Panc1 (cell line): ENCODE results near the gene PLXND1. TPM values are rescaled to one million over a fixed set of nuclear protein-coding genes. Genes with fewer than 3 reads are reported as not detected.
A peak's percentile ranks its signal among the peaks of the same experiment; 100 is the strongest.

ENCODE experiments used
- ATAC-seq: fragments of 200-7000 bp; cut with Tn5 transposase; 2 replicates; pipeline ENCODE4 v1.9.1; 2020; ENCODE audit warnings: mild to moderate bottlenecking, moderate library complexity
- BruUV-seq: library from RNA; stranded (reverse); fragments of 400-500 nt; replicated peaks from 2 replicates; lab custom pipeline; 2021; lab: Mats Ljungman, UMichigan
- CTCF ChIA-PET: fragments of 300-600 bp; sonication (Branson Sonifier 250); formaldehyde crosslinking; loops from one replicate; lab custom pipeline; 2022; ENCODE audit warnings: antibody characterized with exemption; lab: Charles Lee
- POLR2A ChIA-PET: fragments of 300-600 bp; sonication (Branson Sonifier 250); formaldehyde crosslinking; loops from one replicate; lab custom pipeline; 2022; ENCODE audit warnings: antibody characterized with exemption; lab: Charles Lee
- DNase-seq: peaks from one replicate; pipeline ENCODE4 v3.0.0-alpha.2; 2010; ENCODE audit warnings: low read depth, low spot score
- H3K27ac ChIP-seq: 2 replicates; pipeline ENCODE4 v1.5.1; 2011; ENCODE audit warnings: mild to moderate bottlenecking, low read length, inconsistent platforms
- H3K27me3 ChIP-seq: fragments of 200-500 bp; sonication (Bioruptor generic); 2 replicates; pipeline ENCODE4 v1.6.0; 2014; ENCODE audit warnings: low read length, inconsistent platforms; ENCODE audit not compliant: control insufficient read depth, insufficient read depth
- H3K36me3 ChIP-seq: fragments of 200-500 bp; sonication (Bioruptor generic); 2 replicates; pipeline ENCODE4 v1.5.1; 2014; ENCODE audit warnings: inconsistent platforms, mild to moderate bottlenecking, low read length, moderate library complexity; ENCODE audit not compliant: control insufficient read depth, insufficient read depth
- H3K4me1 ChIP-seq: 2 replicates; pipeline ENCODE4 v1.5.1; 2011; ENCODE audit warnings: inconsistent platforms, mild to moderate bottlenecking, low read length, moderate library complexity; ENCODE audit not compliant: control insufficient read depth, insufficient read depth
- H3K4me3 ChIP-seq, 2 experiments: 2 replicates each; pipeline ENCODE4 v1.5.1; 2011 to 2012; ENCODE audit warnings: low read depth in 2 of 2, low read length in 2 of 2, mild to moderate bottlenecking in 2 of 2, inconsistent platforms in 1 of 2, moderate library complexity in 1 of 2
- H3K9me3 ChIP-seq: fragments of 200-500 bp; sonication (Bioruptor generic); 2 replicates; pipeline ENCODE4 v1.5.1; 2014; ENCODE audit warnings: low read depth, mild to moderate bottlenecking, inconsistent platforms, low read length, moderate library complexity; ENCODE audit not compliant: control insufficient read depth, insufficient read depth
- POLR2AphosphoS5 ChIP-seq: IDR thresholded peaks from 2 replicates; pipeline ENCODE4 v1.6.1; 2012; ENCODE audit warnings: mild to moderate bottlenecking, low read depth, low read length, moderate library complexity
- SIN3A ChIP-seq: IDR thresholded peaks from 2 replicates; pipeline ENCODE4 v1.6.1; 2012; ENCODE audit warnings: low read depth, mild to moderate bottlenecking, low read length, moderate library complexity, borderline replicate concordance; ENCODE audit not compliant: insufficient read depth
- TCF7L2 ChIP-seq: IDR thresholded peaks from 2 replicates; pipeline ENCODE4 v1.6.1; 2011; ENCODE audit warnings: mild to moderate bottlenecking, low read depth, low read length, inconsistent platforms
- in situ Hi-C: cut with HindIII; loops from 2 replicates; pipeline ENCODE4 v1.10.0; 2016; ENCODE audit warnings: low sequenced_read_pairs, low pct_unique_long_range_greater_than_20kb
- intact Hi-C: fragments of 100-400 bp; cut with micrococcal nuclease; formaldehyde crosslinking; loops from one replicate; pipeline ENCODE4 v1.10.0; 2022; ENCODE audit not compliant: unreplicated experiment
- total RNA-seq: library from RNA; stranded (reverse); gene quantifications from one replicate; pipeline ENCODE4 v1.2.1, GENCODE V29; 2021; ENCODE audit not compliant: unreplicated experiment
- TF ChIP-seq, protein P1 (sequence below), 2 experiments: IDR thresholded peaks; 2 replicates each; pipeline ENCODE4 v1.6.1; 2011 to 2012; ENCODE audit warnings: low read depth in 2 of 2, control low read depth in 1 of 2, low read length in 1 of 2, mild to moderate bottlenecking in 1 of 2, moderate library complexity in 1 of 2; ENCODE audit not compliant: insufficient read depth in 1 of 2
- TF ChIP-seq, protein P2 (sequence below): fragments of 450-650 bp; IDR thresholded peaks from 2 replicates; pipeline ENCODE4 v1.5.1; 2017; ENCODE audit warnings: mild to moderate bottlenecking

The PLXND1 gene
- total RNA-seq, 1 experiment from 2014 or later = 248 TPM

DNA sequence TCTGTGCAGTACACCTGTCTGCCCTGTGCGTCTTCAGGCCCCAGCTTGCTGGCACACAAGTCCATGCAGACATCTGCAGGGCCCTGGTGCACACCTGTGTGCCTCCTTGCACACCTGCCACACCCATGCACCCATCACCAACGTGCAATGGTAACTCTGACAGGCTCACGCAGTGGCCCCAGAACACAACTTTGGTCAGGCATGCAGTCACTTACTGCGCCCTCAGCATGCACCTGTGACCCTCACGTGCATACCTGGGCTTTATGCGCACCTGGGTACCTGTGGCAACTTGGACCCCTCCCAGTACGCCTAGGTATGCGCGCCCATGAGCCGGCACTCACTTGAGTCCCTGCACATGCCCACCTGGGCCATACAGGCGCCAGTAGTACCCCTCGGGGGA is 1.7 kb downstream of the PLXND1 start:
- Histone ChIP-seq H3K36me3 (no peaks in the 10 kb centered on the region), H3K27me3 (no peaks in the 10 kb centered on the region), H3K27ac (peak overlapping the region; percentile 99; the same call in 1 of the 2 replicates), H3K9me3 (no peaks in the 10 kb centered on the region), H3K4me3 (peak overlapping the region; percentile 57 to 92), H3K4me1 (peaks cover 60% of the 10 kb centered on the region)
- CTCF ChIA-PET = interaction anchor here (1.6 kb wide), 1 partner anchor 114 kb away, joined by 7 read pairs; no protein-coding TSS in a partner anchor
- POLR2A ChIA-PET = interaction anchor here (0.6 kb wide), 1 partner anchor 8 kb away, joined by 3 read pairs; no protein-coding TSS in a partner anchor
- TF ChIP-seq, protein P1, sequence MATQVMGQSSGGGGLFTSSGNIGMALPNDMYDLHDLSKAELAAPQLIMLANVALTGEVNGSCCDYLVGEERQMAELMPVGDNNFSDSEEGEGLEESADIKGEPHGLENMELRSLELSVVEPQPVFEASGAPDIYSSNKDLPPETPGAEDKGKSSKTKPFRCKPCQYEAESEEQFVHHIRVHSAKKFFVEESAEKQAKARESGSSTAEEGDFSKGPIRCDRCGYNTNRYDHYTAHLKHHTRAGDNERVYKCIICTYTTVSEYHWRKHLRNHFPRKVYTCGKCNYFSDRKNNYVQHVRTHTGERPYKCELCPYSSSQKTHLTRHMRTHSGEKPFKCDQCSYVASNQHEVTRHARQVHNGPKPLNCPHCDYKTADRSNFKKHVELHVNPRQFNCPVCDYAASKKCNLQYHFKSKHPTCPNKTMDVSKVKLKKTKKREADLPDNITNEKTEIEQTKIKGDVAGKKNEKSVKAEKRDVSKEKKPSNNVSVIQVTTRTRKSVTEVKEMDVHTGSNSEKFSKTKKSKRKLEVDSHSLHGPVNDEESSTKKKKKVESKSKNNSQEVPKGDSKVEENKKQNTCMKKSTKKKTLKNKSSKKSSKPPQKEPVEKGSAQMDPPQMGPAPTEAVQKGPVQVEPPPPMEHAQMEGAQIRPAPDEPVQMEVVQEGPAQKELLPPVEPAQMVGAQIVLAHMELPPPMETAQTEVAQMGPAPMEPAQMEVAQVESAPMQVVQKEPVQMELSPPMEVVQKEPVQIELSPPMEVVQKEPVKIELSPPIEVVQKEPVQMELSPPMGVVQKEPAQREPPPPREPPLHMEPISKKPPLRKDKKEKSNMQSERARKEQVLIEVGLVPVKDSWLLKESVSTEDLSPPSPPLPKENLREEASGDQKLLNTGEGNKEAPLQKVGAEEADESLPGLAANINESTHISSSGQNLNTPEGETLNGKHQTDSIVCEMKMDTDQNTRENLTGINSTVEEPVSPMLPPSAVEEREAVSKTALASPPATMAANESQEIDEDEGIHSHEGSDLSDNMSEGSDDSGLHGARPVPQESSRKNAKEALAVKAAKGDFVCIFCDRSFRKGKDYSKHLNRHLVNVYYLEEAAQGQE (IDR thresholded peaks at IDR 0.05; ENCODE audit: insufficient read depth in 1 of 2, low read depth in 2 of 2, low read length in 1 of 2) = no peak
- TF ChIP-seq TCF7L2 (no peak), SIN3A (no peak), POLR2AphosphoS5 (no peak)
- TF ChIP-seq, protein P2, sequence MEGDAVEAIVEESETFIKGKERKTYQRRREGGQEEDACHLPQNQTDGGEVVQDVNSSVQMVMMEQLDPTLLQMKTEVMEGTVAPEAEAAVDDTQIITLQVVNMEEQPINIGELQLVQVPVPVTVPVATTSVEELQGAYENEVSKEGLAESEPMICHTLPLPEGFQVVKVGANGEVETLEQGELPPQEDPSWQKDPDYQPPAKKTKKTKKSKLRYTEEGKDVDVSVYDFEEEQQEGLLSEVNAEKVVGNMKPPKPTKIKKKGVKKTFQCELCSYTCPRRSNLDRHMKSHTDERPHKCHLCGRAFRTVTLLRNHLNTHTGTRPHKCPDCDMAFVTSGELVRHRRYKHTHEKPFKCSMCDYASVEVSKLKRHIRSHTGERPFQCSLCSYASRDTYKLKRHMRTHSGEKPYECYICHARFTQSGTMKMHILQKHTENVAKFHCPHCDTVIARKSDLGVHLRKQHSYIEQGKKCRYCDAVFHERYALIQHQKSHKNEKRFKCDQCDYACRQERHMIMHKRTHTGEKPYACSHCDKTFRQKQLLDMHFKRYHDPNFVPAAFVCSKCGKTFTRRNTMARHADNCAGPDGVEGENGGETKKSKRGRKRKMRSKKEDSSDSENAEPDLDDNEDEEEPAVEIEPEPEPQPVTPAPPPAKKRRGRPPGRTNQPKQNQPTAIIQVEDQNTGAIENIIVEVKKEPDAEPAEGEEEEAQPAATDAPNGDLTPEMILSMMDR = no peak
- DNase-seq = no peak
- no peak for ATAC-seq
- intact Hi-C loops = no loop called here
- BruUV-seq = TSS peak; percentile 67
- in situ Hi-C loops = no loop called here

DNA sequence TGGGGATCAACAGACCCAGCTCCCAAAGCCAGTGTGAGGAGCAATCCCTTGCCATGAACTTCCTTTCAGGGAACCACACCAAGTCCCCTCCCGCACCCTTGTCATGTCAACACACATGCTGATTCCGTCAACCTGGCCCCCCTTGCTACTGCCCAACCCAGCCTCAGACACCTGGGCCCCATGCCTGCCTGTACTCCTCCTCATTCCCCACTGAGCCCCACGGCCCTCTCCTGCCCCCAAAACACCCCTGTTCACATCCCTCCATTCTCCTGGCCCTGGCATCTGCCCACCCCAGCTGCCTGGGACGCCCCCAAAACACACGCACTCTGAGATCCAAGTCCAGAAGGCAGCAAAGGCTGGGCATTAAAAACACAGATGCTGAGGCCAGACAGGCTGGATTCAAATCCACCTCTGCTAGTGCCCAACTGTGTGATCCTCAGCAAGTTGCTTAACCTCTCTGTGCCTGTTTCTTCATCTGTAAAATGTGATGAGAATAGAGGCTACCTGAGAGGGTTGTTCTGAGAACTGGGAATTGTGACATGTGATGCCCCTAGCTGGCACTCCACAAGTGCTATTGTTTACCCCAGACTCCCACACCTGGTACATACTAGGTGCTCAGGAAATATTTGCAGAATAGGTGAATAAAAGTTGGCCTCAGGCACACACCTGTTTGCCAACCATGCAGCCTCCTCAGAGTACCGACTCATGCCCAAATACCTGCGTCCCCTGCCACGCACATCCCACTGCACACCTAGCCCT is 2.3 kb downstream of the PLXND1 start:
- BruUV-seq = no TSS peak
- DNase-seq (no peak), ATAC-seq (no peak)
- no peaks in the 10 kb centered on the region for H3K27me3 ChIP-seq
- ChIA-PET CTCF (interaction anchor here (0.8 kb wide), 2 partner anchors 10 to 36 kb away, joined by 3 to 5 read pairs; no protein-coding TSS in a partner anchor), POLR2A (no interaction called here)
- no peaks in the 10 kb centered on the region for H3K9me3 ChIP-seq
- peak overlapping the region; percentile 57 to 92 for H3K4me3 ChIP-seq
- peak; percentile 43; the same call in 1 of the 2 replicates for TF ChIP-seq SIN3A
- TF ChIP-seq, protein P2 = no peak
- intact Hi-C loops = loop anchor here (2.0 kb wide), 1 partner anchor 113 kb away; no protein-coding TSS in a partner anchor
- in situ Hi-C loops = no loop called here
- H3K27ac ChIP-seq = peak overlapping the region; percentile 99
- H3K36me3 ChIP-seq = no peaks in the 10 kb centered on the region
- peaks cover 60% of the 10 kb centered on the region for H3K4me1 ChIP-seq
